GM12864 (cell line): Measurements from ENCODE around the gene CCDC13.

Experiments used
- DNase-seq: peaks from one replicate; pipeline ENCODE4 v3.0.0-alpha.2; 2011; ENCODE audit warnings: low read depth
- H3K4me3 ChIP-seq: 2 replicates; pipeline ENCODE4 v1.5.1; 2011; ENCODE audit warnings: mild to moderate bottlenecking, low read depth, low read length, control low read depth
- CTCF ChIP-seq: IDR thresholded peaks from 2 replicates; pipeline ENCODE4 v1.5.1; 2011; ENCODE audit warnings: low read depth, mild to moderate bottlenecking, moderate library complexity, low read length, control low read depth, inconsistent platforms; ENCODE audit errors: missing control alignments

CCDC13 gene

GRCh38 chr3:42736531-42736930, 36.5 kb downstream of the CCDC13 start:
- TF ChIP-seq CTCF = no peak
- DNase-seq = no peak
- no peak overlapping the region for H3K4me3 ChIP-seq

GRCh38 chr3:42736081-42736480, 37.0 kb downstream of the CCDC13 start:
- no peak overlapping the region for H3K4me3 ChIP-seq
- TF ChIP-seq CTCF = no peak
- no peak for DNase-seq

- DNase-seq = no peak
- TF ChIP-seq CTCF = no peak
- no peak overlapping the region for H3K4me3 ChIP-seq
These were observed 37.4 kb downstream of the CCDC13 start for GRCh38 chr3:42735615-42736014.

- DNase-seq = no peak
- H3K4me3 ChIP-seq = no peak overlapping the region
- TF ChIP-seq CTCF = no peak
These were observed 38.0 kb downstream of the CCDC13 start for GRCh38 chr3:42735019-42735418.

- H3K4me3 ChIP-seq = no peak overlapping the region
- no peak for TF ChIP-seq CTCF
- DNase-seq = no peak
These were observed 38.7 kb downstream of the CCDC13 start for GRCh38 chr3:42734263-42734860.

- DNase-seq = no peak
- no peak for TF ChIP-seq CTCF
- H3K4me3 ChIP-seq = no peak overlapping the region
These were observed 39.4 kb downstream of the CCDC13 start for GRCh38 chr3:42733501-42734262.
